ENCODE data around the gene MYRIP.
"Not testable (repeated sequence)": the region's sequence is repeated elsewhere in the genome, so short reads cannot be mapped to it uniquely, and the experiment has no call there.

Gene MYRIP

GRCh38 chr3:40088527-40089170, 279.2 kb downstream of the MYRIP start:
- DNase-seq: no peak

DNA sequence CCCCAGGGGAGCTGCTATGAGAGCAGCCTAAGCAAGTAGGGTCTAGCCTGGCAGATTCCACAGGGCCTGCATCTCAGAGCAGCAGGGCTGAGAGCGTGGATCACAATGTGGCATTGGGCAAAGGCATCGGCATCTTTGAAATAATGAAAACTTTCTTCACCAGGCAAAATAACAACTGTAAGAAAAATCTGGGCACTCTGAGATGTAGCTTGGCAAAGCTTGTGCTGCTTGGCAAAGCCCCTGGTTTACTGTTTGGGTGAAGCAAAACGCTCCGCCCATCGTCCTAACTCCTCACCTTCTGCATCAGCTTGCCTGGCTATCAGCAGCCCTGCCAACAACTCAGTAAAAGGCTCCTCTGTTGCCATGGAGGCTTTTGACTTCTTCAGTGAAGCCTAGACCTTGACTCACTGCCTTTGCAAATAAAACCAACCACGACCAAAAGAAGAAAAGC, 287.3 kb downstream of the MYRIP start:
- DNase-seq: no peak

DNA sequence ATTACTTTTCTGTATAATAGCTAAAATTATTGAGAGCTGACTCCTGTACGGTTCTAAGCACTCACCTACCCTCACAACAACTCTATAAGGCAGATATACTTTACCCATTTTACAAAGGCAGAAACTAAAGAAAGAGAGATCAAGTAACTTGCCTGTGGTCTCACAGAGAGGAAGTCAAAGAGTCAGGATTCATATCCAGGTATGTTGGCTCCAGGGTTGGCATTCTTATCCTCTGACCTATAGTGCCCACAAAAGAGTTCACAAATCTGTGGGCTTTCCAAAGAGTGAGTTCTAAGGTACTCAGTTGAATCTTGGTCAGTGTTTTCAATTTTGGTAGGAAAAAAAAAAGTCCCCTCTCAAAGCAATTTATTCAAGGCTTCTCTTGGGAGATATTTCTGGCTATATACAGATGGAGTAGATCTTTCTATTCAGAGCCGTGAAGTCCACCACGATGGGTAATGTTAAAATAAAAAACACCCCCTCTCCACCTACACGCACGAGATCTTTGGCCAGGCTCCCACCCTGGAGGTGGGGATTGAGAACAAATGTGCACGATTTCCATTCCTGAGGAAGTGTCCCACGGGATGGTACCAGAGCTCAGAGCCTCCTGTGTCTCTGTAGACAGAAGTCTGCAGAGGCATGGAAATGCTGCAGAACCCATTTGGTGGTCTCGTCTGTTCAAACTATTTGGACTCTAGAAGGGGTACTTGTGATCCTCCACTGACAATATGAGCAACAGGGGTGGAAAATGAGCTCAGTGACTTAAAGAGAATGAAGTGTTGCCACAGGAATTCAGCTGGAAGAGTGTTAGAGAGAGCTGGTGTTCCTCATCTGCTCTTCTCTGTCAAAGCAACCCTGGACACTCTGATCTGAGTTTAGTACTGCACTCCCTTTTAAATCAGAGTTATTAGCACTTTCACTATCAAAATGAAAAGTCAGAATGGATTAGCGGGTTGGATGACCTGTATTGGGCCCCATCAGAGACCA, 288.0 kb downstream of the MYRIP start:
- no peak for DNase-seq

- DNase-seq: no peak
Measured at GRCh38 chr3:40098261-40098759, 288.9 kb downstream of the MYRIP start.

DNA sequence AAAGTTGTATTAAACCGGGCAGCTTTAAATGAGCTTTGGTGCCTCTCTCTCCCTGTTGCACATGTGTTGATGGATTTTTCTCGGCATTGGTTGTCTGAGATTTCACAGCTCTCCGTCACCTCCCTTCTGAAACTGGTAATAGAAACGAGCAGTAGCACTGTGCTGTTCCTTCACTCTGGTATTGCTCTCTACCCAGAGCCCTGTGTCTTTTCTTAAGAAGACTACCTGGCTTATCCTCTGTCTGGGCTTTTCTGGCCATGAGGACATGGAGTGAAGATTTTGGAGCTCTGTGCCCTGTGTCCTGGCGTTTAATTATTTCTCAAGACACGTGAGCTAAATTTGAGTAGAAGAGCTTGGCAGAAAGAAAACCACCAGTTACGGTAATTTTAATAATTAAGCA, 290.5 kb downstream of the MYRIP start:
- no peak for DNase-seq

DNA sequence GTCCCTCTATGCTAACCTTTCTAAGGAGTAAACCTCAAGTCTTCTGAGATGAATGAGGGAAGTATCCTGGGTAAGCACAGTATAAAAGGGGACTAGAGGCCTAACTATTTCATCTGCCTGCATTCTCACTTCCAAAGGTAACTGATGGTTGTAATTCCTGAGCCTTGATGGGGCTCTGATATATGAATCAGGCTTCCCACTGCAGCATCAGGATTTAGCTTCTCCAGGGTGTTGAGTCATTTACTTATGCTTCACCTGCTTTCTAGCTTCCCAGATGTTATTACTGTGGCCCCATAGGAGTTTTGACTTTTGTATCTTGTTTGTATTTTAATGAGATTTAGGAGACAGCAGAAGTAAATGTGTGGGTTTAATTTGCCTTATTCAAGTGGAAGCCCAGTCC, 292.8 kb downstream of the MYRIP start:
- DNase-seq: no peak

DNA sequence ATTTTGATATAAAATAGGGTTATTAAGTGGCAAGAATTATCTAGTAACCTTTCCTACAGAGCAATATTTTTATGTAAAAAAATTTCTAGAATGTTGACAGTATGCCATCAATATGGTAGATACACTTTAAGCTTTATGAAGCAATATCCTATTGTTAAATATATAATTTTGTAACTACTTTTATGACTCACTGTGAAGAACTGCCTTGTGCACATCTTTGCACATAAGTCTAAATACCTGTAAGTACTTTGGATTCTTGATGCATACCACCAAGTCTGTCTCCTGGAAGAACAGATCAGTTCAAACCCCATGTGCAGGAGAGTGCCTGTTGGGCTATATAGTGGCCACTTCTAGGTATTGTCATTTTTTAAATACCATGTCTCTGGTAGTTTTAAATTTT, 294.4 kb downstream of the MYRIP start:
- DNase-seq: no peak

- DNase-seq: no peak
Measured at GRCh38 chr3:40104441-40104840, 295.0 kb downstream of the MYRIP start.

- no peak for DNase-seq
Measured at GRCh38 chr3:40108643-40109042, 299.2 kb downstream of the MYRIP start.

GRCh38 chr3:40109641-40110490, 300.5 kb downstream of the MYRIP start:
- no peak for DNase-seq

GRCh38 chr3:40116478-40117177, 307.2 kb downstream of the MYRIP start:
- DNase-seq: no peak

GRCh38 chr3:40118091-40118490, 308.7 kb downstream of the MYRIP start:
- DNase-seq: no peak

DNA sequence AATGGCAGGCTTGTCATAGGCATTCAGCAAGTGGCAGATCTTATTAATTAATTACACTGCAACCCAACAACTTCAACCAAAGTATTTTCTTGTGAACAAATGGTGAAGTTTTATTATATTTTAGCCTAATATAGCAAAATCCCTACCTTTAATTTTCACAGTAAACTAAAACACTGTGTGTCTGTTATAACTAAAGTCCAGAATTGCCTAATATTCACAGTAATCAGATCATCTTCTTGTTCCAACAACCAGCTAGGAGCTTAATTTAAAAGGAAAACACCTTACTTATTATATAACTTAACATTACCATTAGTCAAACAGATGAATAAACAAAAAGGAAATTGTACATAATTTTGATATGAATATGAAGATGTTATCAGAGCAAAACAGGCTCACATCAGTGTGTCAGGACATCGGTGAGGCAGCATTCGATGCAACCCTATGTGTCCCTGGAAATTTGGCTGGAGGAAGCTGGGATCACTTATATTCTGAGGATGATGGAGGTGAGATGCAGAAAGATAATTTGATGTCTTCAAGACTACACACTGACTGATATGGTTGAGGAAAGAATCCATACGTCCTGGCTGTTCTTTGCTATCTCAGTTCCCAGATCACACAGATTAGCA, 310.8 kb downstream of the MYRIP start:
- no peak for DNase-seq

- DNase-seq: no peak
Measured at GRCh38 chr3:40120806-40121205, 311.4 kb downstream of the MYRIP start.

DNA sequence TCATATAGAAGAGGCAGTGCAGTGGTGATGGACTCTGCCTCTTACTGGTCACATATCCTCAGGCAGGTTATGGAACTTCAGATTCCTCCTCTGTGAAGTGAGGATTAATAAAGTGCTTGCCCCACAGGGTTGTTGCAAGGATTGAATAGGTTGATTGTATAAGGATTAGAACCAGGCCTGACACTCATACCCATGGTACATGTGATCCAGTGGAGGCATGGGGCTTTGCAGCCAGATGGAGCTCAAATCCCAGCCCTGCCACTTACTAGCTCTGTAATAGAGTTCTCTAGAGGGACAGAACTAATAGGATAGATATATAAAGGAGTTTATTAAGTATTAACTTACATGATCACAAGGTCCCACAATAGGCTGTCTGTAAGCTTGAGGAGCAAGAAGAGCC, 315.5 kb downstream of the MYRIP start:
- no peak for DNase-seq

DNA sequence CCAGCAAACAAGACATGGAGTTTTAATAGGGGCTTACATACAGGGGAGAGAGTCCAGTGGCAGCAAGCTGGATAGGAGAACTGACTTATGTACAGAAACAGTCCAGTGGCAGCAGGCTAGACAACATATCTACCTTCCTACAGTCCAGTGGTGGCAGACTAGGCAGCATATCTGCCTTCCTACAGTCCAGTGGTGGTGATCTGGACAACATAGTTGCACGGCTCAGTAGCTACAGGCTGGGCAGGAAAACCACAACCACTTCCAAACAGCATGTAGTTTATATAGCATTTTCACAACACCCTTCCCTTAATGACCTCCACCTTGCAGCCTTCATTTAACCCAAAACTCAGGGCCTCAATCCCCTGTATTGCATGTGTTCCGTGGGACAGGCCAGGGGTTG, 318.8 kb downstream of the MYRIP start:
- no peak for DNase-seq

DNA sequence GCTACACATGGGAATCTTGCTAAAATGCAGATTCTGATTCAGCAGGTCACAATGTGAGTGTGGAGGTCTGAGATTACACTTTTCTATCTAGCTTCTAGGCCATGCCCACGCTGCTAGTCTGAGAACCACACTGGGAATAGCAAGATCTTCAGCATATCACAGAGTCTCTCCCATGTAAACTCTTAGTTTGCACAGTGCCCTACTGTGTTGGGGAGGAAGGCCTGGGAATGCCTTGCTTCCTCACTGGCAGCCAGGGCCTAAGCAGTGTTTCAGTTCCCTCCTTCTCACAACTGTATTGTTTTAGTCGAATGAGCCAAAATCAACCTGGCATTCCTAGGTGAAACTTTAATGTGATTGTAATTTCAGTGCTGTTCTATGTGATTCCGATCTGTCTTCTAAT, 320.1 kb downstream of the MYRIP start:
- no peak for DNase-seq

- no peak for DNase-seq
Measured at GRCh38 chr3:40129981-40130380, 320.6 kb downstream of the MYRIP start.

- DNase-seq: no peak
Measured at GRCh38 chr3:40130721-40131120, 321.3 kb downstream of the MYRIP start.

DNA sequence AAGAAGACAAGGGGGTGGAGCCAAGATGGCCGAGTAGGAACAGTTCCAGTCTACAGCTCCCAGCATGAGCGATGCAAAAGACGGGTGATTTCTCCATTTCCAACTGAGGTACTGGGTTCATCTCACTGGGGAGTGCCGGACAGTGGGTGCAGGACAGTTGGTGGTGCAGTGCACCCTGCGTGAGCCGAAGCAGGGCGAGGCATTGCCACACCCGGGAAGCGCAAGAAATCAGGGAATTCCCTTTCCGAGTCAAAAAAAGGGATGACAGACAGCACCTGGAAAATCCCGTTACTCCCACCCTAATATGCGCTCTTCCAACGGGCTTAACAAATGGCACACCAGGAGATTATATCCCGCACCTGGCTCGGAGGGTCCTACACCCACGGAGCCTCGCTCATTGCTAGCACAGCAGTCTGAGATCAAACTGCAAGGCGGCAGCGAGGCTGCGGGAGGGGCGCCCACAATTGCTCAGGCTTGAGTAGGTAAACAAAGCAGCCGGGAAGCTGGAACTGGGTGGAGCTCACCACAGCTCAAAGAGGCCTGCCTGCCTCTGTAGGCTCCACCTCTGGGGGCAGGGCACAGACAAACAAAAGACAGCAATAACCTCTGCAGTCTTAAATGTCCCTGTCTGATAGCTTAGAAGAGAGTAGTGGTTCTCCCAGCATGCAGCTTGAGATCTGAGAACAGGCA, 324.6 kb downstream of the MYRIP start:
- not testable (repeated sequence) for DNase-seq

DNA sequence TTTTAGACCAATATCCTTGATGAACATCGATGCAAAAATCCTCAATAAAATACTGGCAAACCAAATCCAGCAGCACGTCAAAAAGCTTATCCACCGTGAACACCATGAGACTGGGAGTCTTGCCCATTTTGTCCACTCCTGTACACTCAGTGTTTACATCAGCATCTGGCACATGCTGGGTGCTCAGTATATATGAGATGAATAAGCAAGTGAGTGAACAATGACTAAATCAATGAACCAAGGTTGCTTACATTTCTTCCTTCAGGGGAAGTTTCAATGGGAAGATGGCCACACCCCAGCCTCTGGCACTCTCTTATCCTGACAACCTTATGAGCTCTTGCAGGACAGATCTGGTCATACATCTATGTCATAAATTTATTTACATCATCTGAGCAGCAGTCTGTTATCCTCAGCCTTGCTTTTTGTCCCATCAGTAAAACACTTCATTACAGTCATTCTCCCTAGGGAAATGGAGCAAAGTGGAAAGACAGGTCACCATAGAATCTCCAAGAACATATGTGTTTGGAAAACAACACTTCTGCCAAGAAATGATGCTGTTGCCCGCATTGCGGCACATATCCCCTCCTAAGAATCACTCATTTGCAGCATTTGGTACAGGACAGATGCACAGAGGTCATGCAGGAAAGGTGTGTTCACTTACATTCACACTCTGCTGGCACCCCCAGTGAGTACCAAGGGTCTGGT, 328.3 kb downstream of the MYRIP start:
- DNase-seq: no peak
